CD4-positive, alpha-beta T cell treated with Interleukin-6 at 100 ng/mL for 8 hours (primary cell): Measurements from ENCODE around the gene AWAT2.

Source experiments
- DNase-seq: peaks from one replicate; pipeline ENCODE4 v3.0.0-alpha.2; 2020; ENCODE audit warnings: mixed read lengths, low spot score

AWAT2 gene

DNA sequence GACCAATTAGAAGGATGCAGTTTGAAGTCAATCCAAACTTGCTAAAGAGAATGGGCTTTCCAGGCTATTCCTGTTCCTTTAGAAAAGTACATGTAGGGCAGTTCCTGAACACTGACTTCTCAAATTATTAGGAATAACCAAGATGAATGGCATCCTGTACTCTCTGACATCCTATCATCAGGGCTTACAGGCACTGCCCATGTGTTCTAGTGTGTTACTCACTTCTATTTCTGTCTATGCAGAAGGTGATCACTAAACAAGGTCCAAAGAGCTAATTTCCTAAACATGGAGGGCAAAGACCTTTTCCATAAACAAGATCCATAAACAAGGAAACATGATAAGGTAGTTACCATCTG is 53.6 kb downstream of the AWAT2 start:
- no peak for DNase-seq

DNA sequence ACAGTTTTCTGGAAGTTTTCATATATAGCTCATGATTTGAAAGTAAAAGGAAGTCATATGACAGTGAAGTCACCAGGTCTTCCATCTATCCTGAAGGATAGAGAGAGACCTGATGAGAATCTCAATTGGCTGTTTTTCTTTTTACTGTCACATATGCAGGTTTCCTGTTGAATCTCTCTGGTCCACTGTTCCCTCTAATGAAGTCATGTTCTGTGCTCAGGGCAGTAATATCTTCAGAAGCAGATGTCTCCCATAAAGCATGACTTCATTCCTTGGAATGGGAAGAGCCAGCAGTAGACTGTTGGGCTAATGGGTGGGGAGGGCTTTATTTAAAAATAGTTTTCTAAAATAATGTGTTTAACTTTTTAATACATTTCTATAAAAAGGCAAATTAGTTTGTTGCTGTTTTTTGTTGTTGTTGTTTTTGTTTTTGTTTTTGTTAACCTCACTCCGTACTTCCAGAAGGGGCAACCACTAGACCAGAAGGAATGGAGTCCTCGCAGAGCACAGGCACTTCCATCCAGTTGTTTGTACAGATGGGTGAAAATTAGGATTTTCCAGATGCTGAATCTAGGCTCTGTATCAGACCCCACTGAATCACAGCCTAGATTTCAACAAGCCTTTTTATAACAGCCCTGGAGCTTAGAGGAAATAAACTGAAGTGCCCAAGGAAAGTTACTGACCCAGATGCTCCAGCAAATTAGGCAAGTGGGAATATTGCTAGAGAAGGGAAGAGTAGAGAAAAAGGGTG is 54.2 kb downstream of the AWAT2 start:
- no peak for DNase-seq

DNA sequence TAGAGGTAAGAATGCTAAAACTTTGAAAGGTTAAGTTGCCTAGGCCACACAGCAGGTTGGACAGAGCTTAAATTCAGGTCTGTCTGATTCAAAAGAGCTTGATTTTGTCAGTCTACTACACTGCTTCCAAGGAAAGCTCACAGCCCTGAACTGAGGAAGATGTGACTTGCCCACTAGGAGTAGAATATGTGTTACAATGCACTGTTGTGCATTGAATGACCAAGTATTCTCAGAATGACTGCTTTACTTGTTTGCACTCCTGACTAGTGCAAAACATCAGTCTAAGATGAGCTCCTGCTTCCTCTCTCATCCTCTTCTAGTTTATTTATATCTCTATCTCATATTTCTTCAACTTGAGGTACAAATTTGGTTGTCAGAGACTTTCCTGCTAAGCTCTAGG is 56.2 kb downstream of the AWAT2 start:
- DNase-seq: no peak

DNA sequence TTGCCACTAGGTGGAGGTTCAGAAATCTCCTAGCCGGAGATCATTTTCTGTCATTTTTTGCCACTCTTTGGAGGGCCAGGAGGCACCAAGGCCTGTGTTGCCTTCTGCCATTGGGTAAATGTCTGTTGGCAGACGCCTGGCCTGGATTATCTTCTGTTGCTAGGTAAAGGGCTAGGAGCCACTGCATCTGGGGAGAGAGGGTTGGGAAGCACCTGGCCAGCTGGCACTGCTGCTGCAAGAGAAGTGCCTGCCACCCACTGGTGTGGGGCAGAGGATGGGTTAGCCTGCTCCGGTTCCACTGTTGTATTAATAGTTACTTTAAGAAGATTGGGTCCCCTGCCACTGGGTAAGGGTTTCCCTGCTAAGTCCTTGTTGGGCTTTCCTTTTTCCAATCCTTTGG is 58.1 kb downstream of the AWAT2 start:
- DNase-seq: no peak
